Effector CD4-positive, alpha-beta T cell (primary cell): ENCODE measurements around the gene RPS19BP1.
A peak's percentile ranks its signal among the peaks of the same experiment; 100 is the strongest.
"Not testable (repeated sequence)": the region's sequence is repeated elsewhere in the genome, so short reads cannot be mapped to it uniquely, and the experiment has no call there.

Experiments used
- DNase-seq: peaks from one replicate; pipeline ENCODE4 v3.0.0-alpha.2; 2020

Gene RPS19BP1

GRCh38 chr22:39527481-39527961 is 5.0 kb downstream of the RPS19BP1 start:
- DNase-seq, result no peak

GRCh38 chr22:39526736-39527171 is 5.8 kb downstream of the RPS19BP1 start:
- DNase-seq, result no peak

DNA sequence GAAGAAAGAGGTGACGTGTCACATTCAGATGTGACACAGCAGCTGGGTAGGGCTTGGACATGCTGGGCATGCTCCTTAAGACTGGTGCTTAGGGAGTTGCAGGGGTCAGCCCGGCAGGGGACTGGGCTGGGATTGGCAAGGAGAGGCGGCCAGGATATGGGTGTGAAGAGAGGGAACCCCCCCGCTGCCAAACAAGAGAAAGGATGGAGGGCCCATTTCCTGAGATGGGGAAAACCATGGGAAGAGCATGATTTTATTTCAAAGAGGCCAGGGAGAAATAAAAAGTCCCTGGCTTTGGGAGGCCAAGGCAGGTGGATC is 6.9 kb downstream of the RPS19BP1 start:
- no peak for DNase-seq

DNA sequence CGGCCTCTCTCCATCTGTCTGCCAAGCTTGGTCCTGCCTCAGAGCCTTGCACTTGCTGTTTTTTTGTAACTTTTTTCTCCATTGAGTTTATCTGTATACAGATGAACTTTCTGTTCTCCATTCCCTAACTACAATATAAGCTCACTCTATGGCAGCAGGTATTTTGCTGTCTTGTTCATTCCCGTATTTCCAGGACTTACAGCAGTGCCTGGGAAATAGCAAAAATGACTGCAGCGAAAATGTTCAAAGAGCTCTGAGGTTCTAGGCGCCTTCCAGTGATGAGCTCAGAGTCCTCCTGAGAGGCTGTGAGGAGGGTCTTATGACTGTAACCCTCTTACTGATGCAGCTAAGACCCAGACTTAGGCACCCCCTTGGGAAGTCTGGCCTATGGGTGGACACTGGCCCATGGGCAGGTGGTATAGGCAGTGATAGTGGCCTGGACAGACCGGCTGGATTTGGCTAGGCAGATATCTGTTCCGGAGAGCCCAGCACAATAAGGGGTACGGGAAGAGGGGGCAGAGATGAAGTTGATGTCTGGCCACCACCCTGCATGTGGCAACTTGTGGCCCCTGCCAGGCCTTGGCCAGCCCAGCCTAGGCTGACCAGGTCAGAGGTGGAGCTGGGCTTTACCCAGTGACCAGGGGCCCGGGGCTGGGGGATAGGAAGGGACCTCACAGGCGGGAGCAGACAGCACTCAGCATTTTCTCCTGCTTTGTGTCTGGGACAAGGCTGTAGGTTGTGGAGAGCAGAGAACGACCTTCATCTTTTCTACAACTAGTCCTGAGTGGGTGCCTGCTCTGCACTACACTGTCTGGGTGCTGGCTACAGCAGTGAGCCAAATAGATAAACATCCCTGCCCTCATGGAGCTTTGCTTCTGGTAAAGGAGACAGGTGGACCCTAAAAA is 7.5 kb downstream of the RPS19BP1 start:
- DNase-seq, result no peak

DNA sequence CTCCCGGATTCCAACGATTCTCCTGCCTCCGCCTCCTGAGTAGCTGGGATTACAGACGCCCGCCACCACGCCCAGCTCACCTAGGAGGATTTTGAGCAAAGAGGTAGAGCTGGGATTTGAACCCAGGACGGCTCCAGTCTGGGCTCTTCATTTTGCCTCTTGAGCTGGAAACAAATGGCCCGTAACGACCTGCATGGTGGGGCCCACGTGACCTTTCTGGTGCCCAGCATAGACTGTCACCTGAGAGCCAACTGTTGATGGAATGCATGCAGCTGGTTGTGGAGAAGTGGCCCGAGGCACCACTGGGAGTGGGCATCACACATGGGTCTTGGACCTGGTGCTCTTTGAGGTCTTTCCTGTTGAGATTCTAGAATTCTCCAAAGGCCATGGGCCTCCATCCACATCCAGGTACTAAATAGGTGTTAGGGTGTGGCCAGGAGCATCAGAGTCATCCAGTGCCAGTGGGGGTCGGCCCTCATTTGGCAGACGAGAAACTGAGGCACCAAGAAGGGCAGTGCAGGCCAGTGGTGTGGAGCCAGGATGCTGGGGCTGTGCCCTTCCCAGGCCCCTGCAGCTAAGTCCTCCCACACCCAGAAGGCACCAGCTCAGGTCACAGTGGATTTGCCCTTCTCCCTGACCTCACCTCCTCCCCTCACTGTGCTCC is 8.3 kb downstream of the RPS19BP1 start:
- no peak for DNase-seq

DNA sequence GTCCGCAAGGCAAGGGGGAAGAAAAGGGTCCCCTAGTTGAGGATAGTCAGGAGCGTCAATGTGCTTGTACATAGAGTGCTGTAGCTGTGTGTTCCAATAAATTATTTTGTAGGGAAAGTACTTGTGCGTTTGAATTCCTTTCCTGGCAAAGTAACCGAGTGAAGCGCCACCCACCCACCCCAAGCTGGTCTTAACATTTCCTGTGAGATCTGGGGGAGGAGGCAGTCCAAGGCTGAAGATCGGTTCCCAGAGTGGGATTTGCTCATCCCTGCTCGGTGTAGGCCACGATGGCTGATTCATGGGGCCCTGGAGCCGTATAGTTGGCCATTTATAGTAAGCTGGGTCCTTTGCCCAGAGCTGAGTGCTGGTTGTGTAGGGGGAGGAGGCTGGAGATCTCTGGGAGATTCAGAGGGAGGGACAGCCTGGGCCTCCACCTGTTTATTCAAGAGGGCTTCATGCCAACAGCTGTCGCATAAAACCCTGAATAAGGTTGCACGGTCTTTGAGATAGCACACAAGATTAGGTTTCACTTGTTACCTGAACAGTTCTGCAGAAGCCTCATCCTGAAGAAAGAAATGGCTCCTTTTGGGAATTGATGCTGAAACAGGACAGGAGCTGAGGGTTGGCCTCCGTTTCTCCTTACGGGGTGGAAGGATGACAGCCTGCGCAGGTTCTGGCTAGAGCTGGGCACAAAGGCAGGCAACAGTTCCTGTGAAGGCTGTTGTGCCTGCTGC is 9.8 kb downstream of the RPS19BP1 start:
- no peak for DNase-seq

- DNase-seq, result not testable (repeated sequence)
These were observed 10.5 kb downstream of the RPS19BP1 start for GRCh38 chr22:39522091-39522490.

- not testable (repeated sequence) for DNase-seq
These were observed 11.3 kb downstream of the RPS19BP1 start for GRCh38 chr22:39521106-39521885.

DNA sequence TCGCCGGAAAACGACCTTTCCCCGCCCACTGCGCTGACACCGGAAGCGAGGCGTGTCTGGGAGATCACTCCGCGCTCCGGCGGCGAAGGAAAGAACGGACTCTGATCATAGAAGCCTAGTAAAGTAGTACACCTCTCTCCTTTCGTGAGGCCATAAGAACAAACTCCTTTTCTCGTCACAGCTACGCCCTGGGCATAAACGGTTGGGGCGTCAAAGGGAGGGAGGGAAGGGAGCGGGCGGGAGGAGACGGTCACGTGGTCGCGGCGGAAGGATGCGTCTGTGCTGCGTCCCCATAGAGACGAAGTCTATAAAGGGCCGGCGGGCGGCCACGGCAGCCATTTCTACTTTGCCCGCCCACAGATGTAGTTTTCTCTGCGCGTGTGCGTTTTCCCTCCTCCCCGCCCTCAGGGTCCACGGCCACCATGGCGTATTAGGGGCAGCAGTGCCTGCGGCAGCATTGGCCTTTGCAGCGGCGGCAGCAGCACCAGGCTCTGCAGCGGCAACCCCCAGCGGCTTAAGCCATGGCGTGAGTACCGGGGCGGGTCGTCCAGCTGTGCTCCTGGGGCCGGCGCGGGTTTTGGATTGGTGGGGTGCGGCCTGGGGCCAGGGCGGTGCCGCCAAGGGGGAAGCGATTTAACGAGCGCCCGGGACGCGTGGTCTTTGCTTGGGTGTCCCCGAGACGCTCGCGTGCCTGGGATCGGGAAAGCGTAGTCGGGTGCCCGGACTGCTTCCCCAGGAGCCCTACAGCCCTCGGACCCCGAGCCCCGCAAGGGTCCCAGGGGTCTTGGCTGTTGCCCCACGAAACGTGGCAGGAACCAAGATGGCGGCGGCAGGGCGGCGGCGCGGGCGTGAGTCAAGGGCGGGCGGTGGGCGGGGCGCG is 12.1 kb downstream of the RPS19BP1 start, which contains the start of gene ATF4:
ATF4 (plus strand) TSS at position 337 of the 880 bp plus-strand sequence. CDS start 884 bp downstream, outside the sequence.
- peak; percentile 95 for DNase-seq

DNA sequence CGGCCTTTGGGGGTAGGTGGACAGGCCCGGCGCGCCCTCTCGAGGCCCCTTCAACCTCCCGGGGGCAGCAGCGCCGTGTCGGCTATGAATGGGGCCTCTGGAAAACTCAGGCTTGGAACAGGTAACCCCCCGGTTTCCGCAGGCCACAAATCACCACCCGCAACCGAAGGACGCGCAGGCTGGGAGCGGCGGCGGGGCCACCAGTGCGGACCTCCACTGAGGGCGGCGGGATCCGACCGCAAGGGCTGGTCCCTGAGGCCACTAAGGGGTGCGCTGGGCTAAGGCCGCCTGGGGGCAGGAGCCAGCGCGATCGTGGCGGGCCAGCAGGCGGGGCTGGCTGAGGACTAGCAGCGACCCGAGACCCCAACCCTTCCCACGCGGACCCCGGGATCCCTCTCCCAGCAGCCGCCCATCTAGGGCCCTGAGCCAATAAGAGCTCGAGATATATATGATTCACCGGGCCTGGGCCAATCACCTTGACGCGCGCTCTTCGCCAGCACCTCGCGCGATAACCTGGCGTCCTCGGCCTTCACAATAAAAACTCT is 12.8 kb downstream of the RPS19BP1 start:
- no peak for DNase-seq

DNA sequence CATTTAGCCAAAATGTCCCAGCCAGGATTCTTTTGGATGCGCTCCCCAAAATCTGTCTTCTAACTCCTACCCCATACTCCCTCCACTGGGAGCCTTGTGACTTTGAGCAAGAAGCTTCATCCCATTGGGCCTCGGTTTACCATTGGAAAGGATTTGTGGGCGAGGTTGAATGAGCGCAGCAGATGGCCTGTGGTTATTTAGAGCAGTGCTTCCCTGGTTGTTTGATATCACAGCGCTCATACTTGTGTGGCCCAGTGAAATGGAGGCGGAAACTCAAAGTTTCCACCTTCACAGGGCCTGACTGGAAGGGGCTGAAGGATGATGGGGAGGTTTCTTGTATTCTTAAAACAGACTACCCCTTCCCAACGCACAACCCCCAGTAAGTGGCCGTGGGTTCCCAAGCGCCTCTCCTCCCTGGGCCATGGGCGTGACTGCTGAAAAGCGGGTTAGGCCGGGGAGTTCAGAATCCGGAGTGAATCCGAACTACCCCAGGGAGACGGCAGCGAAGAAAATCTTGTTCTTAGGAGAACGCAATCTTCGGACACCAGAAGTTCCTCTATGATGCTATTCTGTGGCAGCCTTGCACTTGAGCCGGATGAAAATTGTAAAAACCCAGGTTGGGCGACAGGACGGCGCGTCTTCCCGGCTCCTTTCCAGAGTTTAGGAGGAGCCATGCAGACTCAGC is 13.4 kb downstream of the RPS19BP1 start:
- no peak for DNase-seq

GRCh38 chr22:39518144-39518786 is 14.3 kb downstream of the RPS19BP1 start:
- no peak for DNase-seq

DNA sequence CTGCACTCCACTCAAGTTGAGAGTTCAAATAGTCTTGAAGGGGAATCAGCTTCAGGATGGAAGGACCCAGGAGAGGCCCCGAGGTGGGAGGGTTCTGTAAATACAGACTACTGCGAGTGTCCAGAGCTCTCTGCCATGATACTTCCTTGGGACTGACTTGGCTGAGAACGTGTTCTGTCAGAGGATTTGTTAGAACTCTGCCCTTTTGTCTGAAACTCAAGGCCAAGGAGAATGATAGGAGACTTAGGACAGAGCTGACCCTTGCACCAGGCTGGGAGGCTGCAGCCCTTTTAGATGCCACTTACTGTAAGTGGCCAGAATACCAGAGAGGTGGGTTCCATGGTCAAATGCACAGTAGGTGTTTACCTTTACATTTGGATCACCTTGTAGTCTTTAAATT is 15.1 kb downstream of the RPS19BP1 start:
- no peak for DNase-seq

GRCh38 chr22:39515266-39516050 is 17.1 kb downstream of the RPS19BP1 start:
- no peak for DNase-seq

- no peak for DNase-seq
These were observed 18.1 kb downstream of the RPS19BP1 start for GRCh38 chr22:39514373-39514973.

DNA sequence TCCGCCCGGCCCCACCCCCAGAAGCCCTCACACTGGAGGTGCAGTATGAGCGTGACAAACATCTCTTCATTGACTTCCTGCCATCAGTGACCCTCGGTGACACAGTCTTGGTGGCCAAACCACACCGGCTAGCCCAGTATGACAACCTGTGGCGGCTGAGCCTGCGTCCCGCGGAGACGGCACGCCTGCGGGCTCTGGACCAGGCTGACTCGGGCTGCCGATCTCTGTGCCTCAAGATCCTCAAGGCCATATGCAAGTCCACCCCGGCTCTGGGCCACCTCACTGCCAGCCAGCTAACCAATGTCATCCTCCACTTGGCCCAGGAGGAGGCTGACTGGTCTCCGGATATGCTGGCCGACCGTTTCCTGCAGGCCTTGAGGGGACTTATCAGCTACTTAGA is 18.8 kb downstream of the RPS19BP1 start:
- DNase-seq, result no peak

DNA sequence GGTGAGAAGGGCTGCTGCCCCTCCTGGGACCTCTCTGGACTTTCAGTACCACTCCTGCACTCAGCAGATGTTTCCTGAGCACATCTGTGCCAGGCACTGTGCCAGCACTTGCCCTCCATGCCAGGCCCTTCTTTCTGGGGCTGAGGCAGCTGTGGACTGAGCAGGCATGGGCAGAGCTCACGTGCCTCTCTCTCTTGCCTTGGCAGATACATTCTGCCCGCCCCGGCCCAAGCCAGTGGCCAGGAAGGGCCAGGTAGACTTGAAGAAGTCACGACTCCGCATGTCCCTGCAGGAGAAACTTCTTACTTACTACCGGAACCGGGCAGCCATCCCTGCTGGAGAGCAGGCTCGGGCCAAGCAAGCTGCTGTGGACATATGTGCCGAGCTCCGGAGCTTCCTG is 20.5 kb downstream of the RPS19BP1 start:
- no peak for DNase-seq

GRCh38 chr22:39511226-39511625 is 21.3 kb downstream of the RPS19BP1 start:
- DNase-seq, result no peak
